ENCODE results near the gene ATP6V0E1.

The ATP6V0E1 gene

DNA sequence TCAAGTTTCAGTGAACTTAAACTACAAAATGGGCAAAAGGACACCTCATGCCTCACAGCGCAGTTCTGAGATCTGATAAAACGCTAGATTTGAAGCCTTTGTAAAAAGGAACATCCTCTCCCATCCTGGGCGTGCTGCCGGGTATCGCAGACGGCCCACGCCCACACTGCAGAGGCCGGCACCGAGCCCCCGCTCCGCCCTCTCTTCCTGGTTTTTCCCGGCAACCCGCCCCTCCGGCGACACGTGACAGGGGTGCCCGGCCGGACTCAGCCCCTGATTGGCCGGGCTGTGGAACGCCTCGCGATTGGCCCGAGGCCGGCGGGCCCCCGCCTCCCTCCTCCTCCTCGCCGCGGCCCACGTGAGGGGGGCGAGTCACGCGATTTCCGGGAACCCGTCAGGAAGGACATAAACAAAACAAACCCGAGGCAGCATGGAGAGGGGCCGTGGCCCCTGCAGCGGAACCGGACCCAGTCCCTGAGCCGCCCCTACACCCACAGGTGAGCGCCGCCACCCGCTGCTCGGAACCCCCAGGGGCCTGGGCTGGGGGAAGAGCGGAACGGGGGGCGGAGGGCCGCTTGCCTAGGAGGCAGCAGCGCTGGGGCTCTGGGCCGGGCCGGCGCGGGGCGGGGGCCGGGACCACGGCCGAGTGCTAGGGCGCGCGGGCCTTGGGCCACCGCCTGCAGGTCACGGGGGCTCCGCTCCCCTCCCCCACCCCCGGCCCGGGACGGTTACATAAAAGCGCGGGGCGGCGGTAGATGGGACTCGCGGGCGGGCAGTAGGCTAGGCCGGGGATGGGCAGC is 72.6 kb downstream of the ATP6V0E1 start, which contains the start of gene CREBRF:
Gene CREBRF (plus strand): TSS at position 370 of the 800 bp plus-strand sequence. CDS start 24,424 bp downstream, outside the sequence.
- CTCF ChIA-PET = no interaction called here
- no peaks in the 10 kb centered on the region for H3K36me3 ChIP-seq (ENCODE audit: control insufficient read depth in 2 of 2, insufficient read depth in 1 of 2, low read length in 2 of 2)
- 0 out of 2 replicates have a peak, but pooled peaks cover 2% of the 10 kb centered on the region for H3K4me1 ChIP-seq (ENCODE audit: control insufficient read depth, insufficient read depth, low read length)
- POLR2A ChIA-PET = interaction anchor here (0.7 to 1.4 kb wide), 4 partner anchors 45 to 97 kb away, joined by 3 to 16 read pairs (median 6); partner anchors contain the start of genes ATP6V0E1, BNIP1 and RPL26L1
- H3K4me3 ChIP-seq (ENCODE audit: low read depth, low read length) = peak within 1 kb of the TSS; percentile 99
- no peaks in the 10 kb centered on the region for H3K9me3 ChIP-seq (ENCODE audit: control insufficient read depth, insufficient read depth, low read depth, low read length)
- H3K27ac ChIP-seq (ENCODE audit: extremely low read depth, low read depth, low read length) = peak within 1 kb of the TSS; percentile 68
- TF ChIP-seq, protein P1, sequence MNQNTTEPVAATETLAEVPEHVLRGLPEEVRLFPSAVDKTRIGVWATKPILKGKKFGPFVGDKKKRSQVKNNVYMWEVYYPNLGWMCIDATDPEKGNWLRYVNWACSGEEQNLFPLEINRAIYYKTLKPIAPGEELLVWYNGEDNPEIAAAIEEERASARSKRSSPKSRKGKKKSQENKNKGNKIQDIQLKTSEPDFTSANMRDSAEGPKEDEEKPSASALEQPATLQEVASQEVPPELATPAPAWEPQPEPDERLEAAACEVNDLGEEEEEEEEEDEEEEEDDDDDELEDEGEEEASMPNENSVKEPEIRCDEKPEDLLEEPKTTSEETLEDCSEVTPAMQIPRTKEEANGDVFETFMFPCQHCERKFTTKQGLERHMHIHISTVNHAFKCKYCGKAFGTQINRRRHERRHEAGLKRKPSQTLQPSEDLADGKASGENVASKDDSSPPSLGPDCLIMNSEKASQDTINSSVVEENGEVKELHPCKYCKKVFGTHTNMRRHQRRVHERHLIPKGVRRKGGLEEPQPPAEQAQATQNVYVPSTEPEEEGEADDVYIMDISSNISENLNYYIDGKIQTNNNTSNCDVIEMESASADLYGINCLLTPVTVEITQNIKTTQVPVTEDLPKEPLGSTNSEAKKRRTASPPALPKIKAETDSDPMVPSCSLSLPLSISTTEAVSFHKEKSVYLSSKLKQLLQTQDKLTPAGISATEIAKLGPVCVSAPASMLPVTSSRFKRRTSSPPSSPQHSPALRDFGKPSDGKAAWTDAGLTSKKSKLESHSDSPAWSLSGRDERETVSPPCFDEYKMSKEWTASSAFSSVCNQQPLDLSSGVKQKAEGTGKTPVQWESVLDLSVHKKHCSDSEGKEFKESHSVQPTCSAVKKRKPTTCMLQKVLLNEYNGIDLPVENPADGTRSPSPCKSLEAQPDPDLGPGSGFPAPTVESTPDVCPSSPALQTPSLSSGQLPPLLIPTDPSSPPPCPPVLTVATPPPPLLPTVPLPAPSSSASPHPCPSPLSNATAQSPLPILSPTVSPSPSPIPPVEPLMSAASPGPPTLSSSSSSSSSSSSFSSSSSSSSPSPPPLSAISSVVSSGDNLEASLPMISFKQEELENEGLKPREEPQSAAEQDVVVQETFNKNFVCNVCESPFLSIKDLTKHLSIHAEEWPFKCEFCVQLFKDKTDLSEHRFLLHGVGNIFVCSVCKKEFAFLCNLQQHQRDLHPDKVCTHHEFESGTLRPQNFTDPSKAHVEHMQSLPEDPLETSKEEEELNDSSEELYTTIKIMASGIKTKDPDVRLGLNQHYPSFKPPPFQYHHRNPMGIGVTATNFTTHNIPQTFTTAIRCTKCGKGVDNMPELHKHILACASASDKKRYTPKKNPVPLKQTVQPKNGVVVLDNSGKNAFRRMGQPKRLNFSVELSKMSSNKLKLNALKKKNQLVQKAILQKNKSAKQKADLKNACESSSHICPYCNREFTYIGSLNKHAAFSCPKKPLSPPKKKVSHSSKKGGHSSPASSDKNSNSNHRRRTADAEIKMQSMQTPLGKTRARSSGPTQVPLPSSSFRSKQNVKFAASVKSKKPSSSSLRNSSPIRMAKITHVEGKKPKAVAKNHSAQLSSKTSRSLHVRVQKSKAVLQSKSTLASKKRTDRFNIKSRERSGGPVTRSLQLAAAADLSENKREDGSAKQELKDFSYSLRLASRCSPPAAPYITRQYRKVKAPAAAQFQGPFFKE (tag by site-specific recombination; IDR thresholded peaks at IDR 0.05; ENCODE audit: borderline replicate concordance) = no peak
- TF ChIP-seq KLF7 (tag by site-specific recombination; IDR thresholded peaks at IDR 0.05; ENCODE audit: borderline replicate concordance) (peak; percentile 65; the same call in 1 of the 2 replicates), ZSCAN23 (tag by site-specific recombination; IDR thresholded peaks at IDR 0.05) (no peak), ZBTB20 (tag by site-specific recombination; IDR thresholded peaks at IDR 0.05) (peak; percentile 48; the same call in 1 of the 2 replicates), SCRT2 (tag by site-specific recombination; IDR thresholded peaks at IDR 0.05) (no peak), IKZF3 (tag by site-specific recombination; IDR thresholded peaks at IDR 0.05) (peak; percentile 93), GLIS2 (tag by site-specific recombination; IDR thresholded peaks at IDR 0.05) (peak; percentile 64), EGR2 (tag by site-specific recombination; IDR thresholded peaks at IDR 0.05; ENCODE audit: low read depth) (peak; percentile 96), ZNF580 (tag by site-specific recombination; IDR thresholded peaks at IDR 0.05) (0 out of 2 replicates have a peak, but pooled peaks have one; percentile 7), KLF1 (tag by site-specific recombination; IDR thresholded peaks at IDR 0.05) (peak; percentile 82), ELK4 (IDR thresholded peaks at IDR 0.05; ENCODE audit: borderline replicate concordance, low read depth, low read length) (no peak; the same call in 1 of the 2 replicates), ZNF692 (tag by site-specific recombination; IDR thresholded peaks at IDR 0.05) (0 out of 2 replicates have a peak, but pooled peaks have one; percentile 35), ZBTB26 (tag by site-specific recombination; optimal IDR thresholded peaks at IDR 0.05) (peak; percentile 57), ZNF174 (tag by site-specific recombination; IDR thresholded peaks at IDR 0.05) (0 out of 2 replicates have a peak, but pooled peaks have one; percentile 41), ZNF350 (tag by site-specific recombination; IDR thresholded peaks at IDR 0.05) (no peak), KLF10 (tag by site-specific recombination; IDR thresholded peaks at IDR 0.05) (peak; percentile 100), OVOL3 (tag by site-specific recombination; IDR thresholded peaks at IDR 0.05) (no peak), ZNF175 (tag by site-specific recombination; IDR thresholded peaks at IDR 0.05) (no peak), HOXD13 (CRISPR knock-in tag; IDR thresholded peaks at IDR 0.05; ENCODE audit: borderline replicate concordance) (no peak), ZNF335 (tag by site-specific recombination; conservative IDR thresholded peaks at IDR 0.05) (0 out of 2 replicates have a peak, but pooled peaks have one; percentile 25), ZBTB44 (tag by site-specific recombination; IDR thresholded peaks at IDR 0.05) (0 out of 2 replicates have a peak, but pooled peaks have one; percentile 21)
- TF ChIP-seq, protein P2, sequence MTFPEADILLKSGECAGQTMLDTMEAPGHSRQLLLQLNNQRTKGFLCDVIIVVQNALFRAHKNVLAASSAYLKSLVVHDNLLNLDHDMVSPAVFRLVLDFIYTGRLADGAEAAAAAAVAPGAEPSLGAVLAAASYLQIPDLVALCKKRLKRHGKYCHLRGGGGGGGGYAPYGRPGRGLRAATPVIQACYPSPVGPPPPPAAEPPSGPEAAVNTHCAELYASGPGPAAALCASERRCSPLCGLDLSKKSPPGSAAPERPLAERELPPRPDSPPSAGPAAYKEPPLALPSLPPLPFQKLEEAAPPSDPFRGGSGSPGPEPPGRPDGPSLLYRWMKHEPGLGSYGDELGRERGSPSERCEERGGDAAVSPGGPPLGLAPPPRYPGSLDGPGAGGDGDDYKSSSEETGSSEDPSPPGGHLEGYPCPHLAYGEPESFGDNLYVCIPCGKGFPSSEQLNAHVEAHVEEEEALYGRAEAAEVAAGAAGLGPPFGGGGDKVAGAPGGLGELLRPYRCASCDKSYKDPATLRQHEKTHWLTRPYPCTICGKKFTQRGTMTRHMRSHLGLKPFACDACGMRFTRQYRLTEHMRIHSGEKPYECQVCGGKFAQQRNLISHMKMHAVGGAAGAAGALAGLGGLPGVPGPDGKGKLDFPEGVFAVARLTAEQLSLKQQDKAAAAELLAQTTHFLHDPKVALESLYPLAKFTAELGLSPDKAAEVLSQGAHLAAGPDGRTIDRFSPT (tag by site-specific recombination; IDR thresholded peaks at IDR 0.05) = peak; percentile 49; the same call in 1 of the 2 replicates

All from HEK293 (cell line).